GM20431 (cell line): ENCODE data around the gene SMIM20.

Source experiments
- in situ Hi-C: fragments of 300-500 bp; cut with MseI, MboI; formaldehyde crosslinking; loops from one replicate; pipeline ENCODE4 v1.15.0; 2020; ENCODE audit warnings: low sequenced_read_pairs; ENCODE audit not compliant: unreplicated experiment

Gene SMIM20

GRCh38 chr4:25950461-25951389 lies 36.7 kb downstream of the SMIM20 start:
- in situ Hi-C loops, result no loop called here

- in situ Hi-C loops, result no loop called here
These were observed 37.5 kb downstream of the SMIM20 start for GRCh38 chr4:25951390-25951952.

GRCh38 chr4:25953740-25954139 lies 39.7 kb downstream of the SMIM20 start:
- in situ Hi-C loops, result no loop called here

- in situ Hi-C loops, result no loop called here
These were observed 40.4 kb downstream of the SMIM20 start for GRCh38 chr4:25954293-25954904.

- in situ Hi-C loops, result no loop called here
These were observed 41.7 kb downstream of the SMIM20 start for GRCh38 chr4:25955705-25956104.

- in situ Hi-C loops, result no loop called here
These were observed 42.2 kb downstream of the SMIM20 start for GRCh38 chr4:25956260-25956659.

- in situ Hi-C loops, result no loop called here
These were observed 44.1 kb downstream of the SMIM20 start for GRCh38 chr4:25958110-25958509.

- in situ Hi-C loops, result no loop called here
These were observed 48.4 kb downstream of the SMIM20 start for GRCh38 chr4:25962393-25962792.

GRCh38 chr4:25965629-25966028 lies 51.6 kb downstream of the SMIM20 start:
- in situ Hi-C loops, result no loop called here

GRCh38 chr4:25966171-25966570 lies 52.2 kb downstream of the SMIM20 start:
- in situ Hi-C loops, result no loop called here

- in situ Hi-C loops, result no loop called here
These were observed 55.5 kb downstream of the SMIM20 start for GRCh38 chr4:25969374-25970155.

- in situ Hi-C loops, result no loop called here
These were observed 56.2 kb downstream of the SMIM20 start for GRCh38 chr4:25970226-25970675.

GRCh38 chr4:25970691-25971432 lies 56.8 kb downstream of the SMIM20 start:
- in situ Hi-C loops, result no loop called here

- in situ Hi-C loops, result no loop called here
These were observed 58.3 kb downstream of the SMIM20 start for GRCh38 chr4:25972366-25972765.

GRCh38 chr4:25972984-25973745 lies 59.1 kb downstream of the SMIM20 start:
- in situ Hi-C loops, result no loop called here

- in situ Hi-C loops, result no loop called here
These were observed 62.8 kb downstream of the SMIM20 start for GRCh38 chr4:25976780-25977179.

- in situ Hi-C loops, result no loop called here
These were observed 63.6 kb downstream of the SMIM20 start for GRCh38 chr4:25977397-25978170.

- in situ Hi-C loops, result no loop called here
These were observed 64.3 kb downstream of the SMIM20 start for GRCh38 chr4:25978327-25978726.
